HFFc6 (cell line): ENCODE results near the gene IL11RA. TPM values are rescaled to one million over a fixed set of nuclear protein-coding genes. Genes with fewer than 3 reads are reported as not detected.

Experiments used
- DNase-seq: peaks from one replicate; pipeline ENCODE4 v3.0.0-alpha.2; 2018
- H3K27ac Mint-ChIP-seq: 2 replicates; pipeline ENCODE4 v1.8.0; 2020; ENCODE audit warnings: mild to moderate bottlenecking, mixed read lengths
- H3K27me3 Mint-ChIP-seq: 2 replicates; pipeline ENCODE4 v1.8.0; 2021; ENCODE audit warnings: mild to moderate bottlenecking, moderate library complexity, mixed read lengths; ENCODE audit not compliant: insufficient read depth
- H3K36me3 Mint-ChIP-seq: 2 replicates; pipeline ENCODE4 v1.8.0; 2021; ENCODE audit warnings: low read depth, mixed read lengths
- H3K4me1 Mint-ChIP-seq: 2 replicates; pipeline ENCODE4 v1.8.0; 2020; ENCODE audit warnings: low read depth, mixed read lengths
- H3K4me3 Mint-ChIP-seq: 2 replicates; pipeline ENCODE4 v1.8.0; 2020; ENCODE audit warnings: mild to moderate bottlenecking, moderate library complexity, mixed read lengths
- H3K9me3 Mint-ChIP-seq: 2 replicates; pipeline ENCODE4 v1.8.0; 2020; ENCODE audit warnings: mild to moderate bottlenecking, mixed read lengths
- long read RNA-seq: library from polyadenylated mRNA; unstranded; transcript quantifications from one replicate; pipeline ENCODE4 v2.0.0, GENCODE V29; 2019
- total RNA-seq, 6 experiments: library from RNA; stranded (reverse); fragmentation: NEBNext Ultra II Directional; extraction: Animal tissue kit (Norgen Biotek cat#: 25700); gene quantifications; 2 replicates in 1 of 6; 3 replicates in 5 of 6; pipeline ENCODE4 v1.2.3, GENCODE V29; 2021
- TF ChIP-seq, protein P1 (sequence below): fragments of 200-600 bp; sonication (generic); IDR thresholded peaks from 2 replicates; pipeline ENCODE4 v1.5.0; 2021; ENCODE audit warnings: antibody characterized with exemption, mild to moderate bottlenecking

The IL11RA gene
- total RNA-seq = 10 to 100 TPM; 20.9 to 26.3 (median 23.6) TPM
- long read RNA-seq, transcript IL11RA-202 (13 exons, 1,700 nt) = major isoform, 7 of 10 reads
- long read RNA-seq, partial matches to known transcripts = 2 of 10 reads
- long read RNA-seq, other reads (novel, unspliced or antisense) = 1 of 10 reads

DNA sequence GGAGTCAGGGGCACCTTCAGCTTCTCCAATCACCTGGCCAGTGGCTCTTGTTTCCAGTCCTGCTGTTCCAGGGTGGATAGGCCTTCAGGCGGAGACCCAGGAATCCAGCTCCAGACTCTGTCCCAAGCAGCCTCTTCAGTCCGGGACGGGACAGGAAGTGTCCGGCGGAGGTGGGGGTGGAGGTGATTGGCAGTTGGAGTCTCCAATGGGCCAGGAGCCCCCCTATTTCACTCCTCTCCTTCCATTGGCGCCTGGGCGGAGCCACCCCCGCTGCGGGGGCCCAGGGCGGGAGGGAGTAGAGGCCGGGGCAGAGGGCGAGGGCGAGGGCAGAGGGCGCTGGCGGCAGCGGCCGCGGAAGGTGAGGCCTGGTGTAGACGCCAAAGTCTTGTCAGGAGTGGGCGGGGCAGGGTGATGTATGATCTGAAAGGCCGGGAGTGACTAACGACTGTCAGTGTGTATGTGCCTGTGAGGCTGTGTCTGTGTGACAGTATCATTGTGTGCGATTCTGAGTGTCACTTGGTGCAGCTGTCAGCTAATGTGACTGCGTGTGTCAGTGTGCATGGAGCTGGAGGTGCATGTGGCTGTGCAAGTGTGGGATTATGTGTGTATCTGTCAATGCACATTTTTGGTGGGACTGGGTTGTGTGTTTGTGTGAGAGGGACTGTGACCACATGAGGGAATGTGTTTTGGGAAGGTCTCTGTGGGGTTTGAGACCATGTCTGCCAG, at the start of gene IL11RA:
Gene IL11RA (plus strand): TSS at position 310 of the 726 bp plus-strand sequence. CDS start 3,033 bp downstream, outside the sequence.
- TF ChIP-seq, protein P1, sequence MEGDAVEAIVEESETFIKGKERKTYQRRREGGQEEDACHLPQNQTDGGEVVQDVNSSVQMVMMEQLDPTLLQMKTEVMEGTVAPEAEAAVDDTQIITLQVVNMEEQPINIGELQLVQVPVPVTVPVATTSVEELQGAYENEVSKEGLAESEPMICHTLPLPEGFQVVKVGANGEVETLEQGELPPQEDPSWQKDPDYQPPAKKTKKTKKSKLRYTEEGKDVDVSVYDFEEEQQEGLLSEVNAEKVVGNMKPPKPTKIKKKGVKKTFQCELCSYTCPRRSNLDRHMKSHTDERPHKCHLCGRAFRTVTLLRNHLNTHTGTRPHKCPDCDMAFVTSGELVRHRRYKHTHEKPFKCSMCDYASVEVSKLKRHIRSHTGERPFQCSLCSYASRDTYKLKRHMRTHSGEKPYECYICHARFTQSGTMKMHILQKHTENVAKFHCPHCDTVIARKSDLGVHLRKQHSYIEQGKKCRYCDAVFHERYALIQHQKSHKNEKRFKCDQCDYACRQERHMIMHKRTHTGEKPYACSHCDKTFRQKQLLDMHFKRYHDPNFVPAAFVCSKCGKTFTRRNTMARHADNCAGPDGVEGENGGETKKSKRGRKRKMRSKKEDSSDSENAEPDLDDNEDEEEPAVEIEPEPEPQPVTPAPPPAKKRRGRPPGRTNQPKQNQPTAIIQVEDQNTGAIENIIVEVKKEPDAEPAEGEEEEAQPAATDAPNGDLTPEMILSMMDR = peak; percentile 17; the same call in 1 of the 2 replicates
- H3K27ac Mint-ChIP-seq = peak within 1 kb of the TSS; percentile 76

DNA sequence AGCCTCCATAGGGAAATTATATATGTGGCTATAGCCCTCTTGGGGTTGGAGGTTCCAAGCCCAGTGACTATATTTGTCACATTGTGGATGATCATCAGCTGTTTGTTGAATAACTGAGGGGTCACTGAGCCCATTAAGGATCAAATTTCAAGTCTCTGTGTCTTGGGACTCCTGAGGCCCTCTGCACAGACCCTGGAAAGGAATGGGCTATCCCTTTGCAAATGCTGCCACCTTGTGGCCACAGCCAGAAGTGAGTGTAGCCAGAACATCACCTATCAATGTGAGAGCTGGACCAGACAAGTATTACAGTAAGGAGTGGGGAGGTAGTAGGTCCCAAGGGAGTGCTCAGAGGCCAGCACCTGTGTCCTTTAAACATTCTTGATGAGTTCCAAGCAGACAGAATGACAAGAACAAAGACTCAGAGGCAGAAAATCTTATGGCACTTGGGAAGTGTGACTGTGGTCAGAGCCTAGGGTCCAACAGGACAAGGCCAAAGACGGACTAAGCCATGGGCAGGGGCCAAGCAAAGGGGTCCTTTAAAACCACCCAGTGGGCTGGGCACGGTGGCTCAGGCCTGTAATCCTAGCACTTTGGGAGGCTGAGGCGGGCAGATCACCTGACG, 48.3 kb upstream of the IL11RA start:
- DNase-seq = peak; percentile 60
- no peaks in the 10 kb centered on the region for H3K9me3 Mint-ChIP-seq
- TF ChIP-seq, protein P1 = peak; percentile 98
- H3K27ac Mint-ChIP-seq = no peak overlapping the region
- H3K4me1 Mint-ChIP-seq = no peaks in the 10 kb centered on the region
- peaks cover 19% of the 10 kb centered on the region for H3K27me3 Mint-ChIP-seq
- H3K36me3 Mint-ChIP-seq = no peaks in the 10 kb centered on the region
- no peak overlapping the region for H3K4me3 Mint-ChIP-seq

More for the DNA sequence above, at the start of gene IL11RA:
- Mint-ChIP-seq H3K4me3 (peak within 1 kb of the TSS; percentile 92), H3K4me1 (peaks cover 58% of the 10 kb centered on the region), H3K36me3 (peaks cover 18% of the 10 kb centered on the region; the same call in 1 of the 2 replicates), H3K27me3 (no peaks in the 10 kb centered on the region; the same call in 1 of the 2 replicates), H3K9me3 (no peaks in the 10 kb centered on the region)
- peak; percentile 80 for DNase-seq

DNA sequence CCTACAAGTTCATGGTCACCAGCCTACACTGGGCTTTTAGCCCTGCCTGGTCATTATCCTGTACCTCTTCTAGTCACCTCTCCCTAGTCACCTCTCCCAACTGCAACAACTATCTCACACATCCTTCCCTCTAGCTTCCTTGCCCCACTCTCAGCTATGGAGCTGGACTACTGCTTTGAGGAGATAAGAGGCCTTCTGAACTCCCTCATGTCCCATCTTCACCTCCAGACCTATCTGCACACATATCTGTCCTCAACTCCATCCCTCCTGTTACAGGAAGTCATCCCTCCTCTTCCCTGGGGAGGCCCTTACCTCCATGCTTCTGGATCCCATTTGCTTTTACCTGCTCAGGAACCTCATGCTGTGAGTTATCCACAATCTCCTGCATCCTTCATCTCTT, 45.8 kb upstream of the IL11RA start:
- Mint-ChIP-seq H3K27me3 (peaks cover 6% of the 10 kb centered on the region), H3K27ac (no peak overlapping the region), H3K4me3 (no peak overlapping the region), H3K4me1 (peaks cover 2% of the 10 kb centered on the region), H3K36me3 (no peaks in the 10 kb centered on the region), H3K9me3 (no peaks in the 10 kb centered on the region)
- no peak for DNase-seq
- TF ChIP-seq, protein P1 = no peak

DNA sequence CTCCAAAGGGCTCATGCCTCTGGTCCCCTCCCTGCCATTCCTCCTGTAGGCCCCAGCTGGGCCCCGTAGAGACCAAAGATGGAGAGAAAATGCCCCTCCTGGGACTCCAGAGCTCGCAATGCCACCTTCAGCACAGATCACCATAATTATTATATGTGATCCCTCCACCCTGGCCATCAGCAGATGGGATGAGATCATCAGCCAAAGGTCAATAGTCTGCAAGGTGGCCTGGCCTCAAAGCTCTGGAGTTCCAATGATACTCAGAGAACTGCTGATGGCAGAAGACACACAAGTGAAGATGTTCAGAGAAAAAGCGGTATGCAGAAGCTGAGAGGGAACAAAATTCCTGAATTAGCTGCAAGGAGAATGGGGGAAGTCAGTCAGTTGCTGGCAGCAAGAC, 45.1 kb upstream of the IL11RA start:
- no peak overlapping the region for H3K27ac Mint-ChIP-seq
- H3K9me3 Mint-ChIP-seq = no peaks in the 10 kb centered on the region

DNA sequence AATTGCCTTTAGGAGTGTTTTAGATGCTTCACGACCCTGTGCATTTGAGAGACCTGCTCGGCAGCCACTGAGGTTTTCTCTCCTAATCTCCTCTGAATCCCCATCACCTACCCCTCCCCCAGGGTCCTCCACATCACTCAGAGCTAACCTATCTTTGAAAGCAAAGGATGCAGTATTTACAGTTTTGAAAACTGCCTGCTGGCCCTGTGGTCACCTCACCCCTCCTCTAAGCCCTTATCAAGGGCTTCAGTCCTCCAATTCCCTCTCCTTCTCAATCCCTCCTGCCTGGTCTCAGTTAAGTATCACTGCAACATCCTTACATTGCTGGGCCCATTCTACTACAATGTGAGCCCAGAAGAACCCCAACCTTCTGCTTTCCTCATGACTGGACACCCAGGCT, 44.7 kb upstream of the IL11RA start:
- no peak overlapping the region for H3K27ac Mint-ChIP-seq
- H3K4me3 Mint-ChIP-seq = no peak overlapping the region
- H3K9me3 Mint-ChIP-seq = no peaks in the 10 kb centered on the region
- TF ChIP-seq, protein P1 = no peak
- H3K36me3 Mint-ChIP-seq = no peaks in the 10 kb centered on the region
- no peak for DNase-seq
- peaks cover 4% of the 10 kb centered on the region for H3K27me3 Mint-ChIP-seq
- H3K4me1 Mint-ChIP-seq = peaks cover 9% of the 10 kb centered on the region

More for the DNA sequence above, 45.1 kb upstream of the IL11RA start:
- Mint-ChIP-seq H3K4me3 (no peak overlapping the region), H3K27me3 (peaks cover 6% of the 10 kb centered on the region), H3K4me1 (peaks cover 6% of the 10 kb centered on the region), H3K36me3 (no peaks in the 10 kb centered on the region)
- DNase-seq = no peak
- TF ChIP-seq, protein P1 = no peak
